SK-N-SH (cell line): Measurements from ENCODE around the gene CYP2A7. TPM values are rescaled to one million over a fixed set of nuclear protein-coding genes. Genes with fewer than 3 reads are reported as not detected.
"Not testable (repeated sequence)": the region's sequence is repeated elsewhere in the genome, so short reads cannot be mapped to it uniquely, and the experiment has no call there.

Source experiments
- CTCF ChIA-PET: fragments of 300-600, 350-600 bp; formaldehyde crosslinking; extraction: SDS; loops from one replicate; lab custom pipeline; 2021; lab: Yijun Ruan, JAX
- POLR2A ChIA-PET: fragments of 350-600 bp; sonication (Branson Sonifier 250); formaldehyde crosslinking; extraction: SDS; loops from one replicate; lab custom pipeline; 2020; ENCODE audit warnings: antibody characterized with exemption, inconsistent platforms; lab: Yijun Ruan, JAX
- DNase-seq: peaks from one replicate; pipeline ENCODE4 v3.0.0; 2012
- H2AFZ ChIP-seq: fragments of 200-600 bp; sonication (generic); 2 replicates; pipeline ENCODE4 v1.8.1; 2016; ENCODE audit warnings: antibody characterized with exemption, mild to moderate bottlenecking, low read depth
- H3F3A ChIP-seq: fragments of 200-600 bp; sonication (generic); replicated peaks from 2 replicates; pipeline ENCODE3; 2016; ENCODE audit warnings: antibody characterized with exemption, mild to moderate bottlenecking; ENCODE audit not compliant: insufficient read depth
- H3K27ac ChIP-seq, 2 experiments: fragments of 200-500 bp in 1 of 2; fragments of 200-600 bp in 1 of 2; sonication (Bioruptor generic) in 1 of 2; sonication (generic), shearing (Covaris generic) in 1 of 2; 2 replicates each; pipeline versions ENCODE4 v1.5.1 to v1.6.1; 2014 to 2016; ENCODE audit warnings: low read depth in 2 of 2, inconsistent platforms in 1 of 2, low read length in 1 of 2, mild to moderate bottlenecking in 1 of 2, mixed read lengths in 1 of 2
- H3K27me3 ChIP-seq: fragments of 200-600 bp; sonication (generic), shearing (Covaris generic); 2 replicates; pipeline ENCODE4 v1.6.1; 2016; ENCODE audit warnings: mixed run types; ENCODE audit not compliant: insufficient read depth
- H3K36me3 ChIP-seq, 2 experiments: fragments of 200-500 bp in 1 of 2; fragments of 200-600 bp in 1 of 2; sonication (Bioruptor generic) in 1 of 2; sonication (generic) in 1 of 2; replicated peaks in 1 of 2; 2 replicates each; pipeline versions ENCODE3 to v1.5.1; 2014 to 2016; ENCODE audit warnings: low read length in 1 of 2, mild to moderate bottlenecking in 1 of 2; ENCODE audit not compliant: insufficient read depth in 2 of 2, control insufficient read depth in 1 of 2
- H3K4me1 ChIP-seq, 2 experiments: fragments of 200-500 bp in 1 of 2; fragments of 200-600 bp in 1 of 2; sonication (Bioruptor generic) in 1 of 2; sonication (generic), shearing (Covaris generic) in 1 of 2; 2 replicates each; pipeline versions ENCODE4 v1.5.1 to v1.6.1; 2014 to 2016; ENCODE audit warnings: low read depth in 1 of 2, low read length in 1 of 2, mixed run types in 1 of 2; ENCODE audit not compliant: insufficient read depth in 2 of 2, control insufficient read depth in 1 of 2
- H3K4me2 ChIP-seq: fragments of 200-600 bp; sonication (generic), shearing (Covaris generic); 2 replicates; pipeline ENCODE4 v1.6.1; 2017; ENCODE audit warnings: mixed run types
- H3K4me3 ChIP-seq, 2 experiments: fragments of 200-500 bp in 1 of 2; fragments of 200-600 bp in 1 of 2; sonication (Bioruptor generic) in 1 of 2; sonication (generic), shearing (Covaris generic) in 1 of 2; 2 replicates each; pipeline versions ENCODE4 v1.5.1 to v1.8.1; 2014 to 2016; ENCODE audit warnings: low read depth in 2 of 2, inconsistent platforms in 1 of 2, low read length in 1 of 2, mild to moderate bottlenecking in 1 of 2, mixed read lengths in 1 of 2, moderate library complexity in 1 of 2
- H3K79me2 ChIP-seq: fragments of 200-600 bp; sonication (generic); 2 replicates; pipeline ENCODE4 v1.8.1; 2017; ENCODE audit warnings: mild to moderate bottlenecking; ENCODE audit not compliant: insufficient read depth
- H3K9ac ChIP-seq: fragments of 200-600 bp; sonication (generic); 2 replicates; pipeline ENCODE4 v1.6.1; 2017; ENCODE audit warnings: mixed run types
- H3K9me2 ChIP-seq: fragments of 200-600 bp; sonication (generic); 2 replicates; pipeline ENCODE4 v1.6.1; 2017; ENCODE audit warnings: mixed run types
- H3K9me3 ChIP-seq: fragments of 200-600 bp; sonication (generic); 2 replicates; pipeline ENCODE4 v1.6.1; 2017; ENCODE audit warnings: mixed run types, mild to moderate bottlenecking, moderate library complexity
- H4K20me1 ChIP-seq: fragments of 200-600 bp; sonication (generic); 2 replicates; pipeline ENCODE4 v1.6.1; 2017; ENCODE audit warnings: mild to moderate bottlenecking, mixed run types; ENCODE audit not compliant: insufficient read depth
- CHD2 ChIP-seq: fragments of 150-350 bp; IDR thresholded peaks from 2 replicates; pipeline ENCODE4 v1.6.1; 2018; ENCODE audit warnings: low read length; ENCODE audit not compliant: partially characterized antibody
- FOSL2 ChIP-seq: IDR thresholded peaks from 2 replicates; pipeline ENCODE4 v1.4.0; 2012; ENCODE audit warnings: low read depth, mild to moderate bottlenecking, moderate library complexity, borderline replicate concordance
- FOXJ3 ChIP-seq: sonication (generic); formaldehyde crosslinking; IDR thresholded peaks from 2 replicates; pipeline ENCODE4 v1.5.1; 2020; ENCODE audit warnings: mild to moderate bottlenecking, missing genetic modification reagents
- JUND ChIP-seq: IDR thresholded peaks from 2 replicates; pipeline ENCODE4 v1.4.0; 2012
- NFIC ChIP-seq: IDR thresholded peaks from 2 replicates; pipeline ENCODE4 v1.4.0; 2012; ENCODE audit warnings: borderline replicate concordance
- POLR2AphosphoS5 ChIP-seq: IDR thresholded peaks from 2 replicates; pipeline ENCODE4 v1.6.1; 2012; ENCODE audit warnings: low read depth, low read length
- RCOR1 ChIP-seq: fragments of 150-350 bp; IDR thresholded peaks from 2 replicates; pipeline ENCODE4 v1.6.1; 2017; ENCODE audit warnings: antibody characterized with exemption, low read length
- RXRA ChIP-seq: IDR thresholded peaks from 2 replicates; pipeline ENCODE4 v1.4.0; 2012; ENCODE audit warnings: low read depth, mild to moderate bottlenecking, borderline replicate concordance
- TAF1 ChIP-seq: IDR thresholded peaks from 2 replicates; pipeline ENCODE4 v1.6.1; 2012; ENCODE audit warnings: low read depth, mild to moderate bottlenecking, low read length, moderate library complexity, borderline replicate concordance
- YY1 ChIP-seq: IDR thresholded peaks from 2 replicates; pipeline ENCODE4 v1.4.0; 2012; ENCODE audit warnings: low read depth, mild to moderate bottlenecking
- WGBS: methylation state at CpG from one replicate; pipeline ENCODE4 v1.1.6; 2017; ENCODE audit warnings: low lambda C conversion rate; 5-methylcytosine and 5-hydroxymethylcytosine counted together
- polyA plus RNA-seq, 3 experiments: library from polyadenylated mRNA; depleted of rRNA; stranded (reverse); fragments of >200 nt; gene quantifications; 2 replicates each; pipeline ENCODE4 v1.2.3, GENCODE V29; 2012
- TF ChIP-seq, protein P1 (sequence below): IDR thresholded peaks from 2 replicates; pipeline ENCODE4 v1.4.0; 2012; ENCODE audit warnings: low read depth, borderline replicate concordance
- TF ChIP-seq, protein P2 (sequence below): fragments of 150-350 bp; IDR thresholded peaks from 2 replicates; pipeline ENCODE4 v1.6.1; 2016; ENCODE audit warnings: mild to moderate bottlenecking, low read depth, low read length
- TF ChIP-seq, protein P3 (sequence below): IDR thresholded peaks from 2 replicates; pipeline ENCODE4; 2012
- TF ChIP-seq, protein P4 (sequence below): IDR thresholded peaks from 2 replicates; pipeline ENCODE4 v1.6.1; 2012; ENCODE audit warnings: mild to moderate bottlenecking, low read depth, low read length, moderate library complexity

Gene CYP2A7
- polyA plus RNA-seq, 1 of the 3 experiments (the other 2 are of a cell fraction): not detected

DNA sequence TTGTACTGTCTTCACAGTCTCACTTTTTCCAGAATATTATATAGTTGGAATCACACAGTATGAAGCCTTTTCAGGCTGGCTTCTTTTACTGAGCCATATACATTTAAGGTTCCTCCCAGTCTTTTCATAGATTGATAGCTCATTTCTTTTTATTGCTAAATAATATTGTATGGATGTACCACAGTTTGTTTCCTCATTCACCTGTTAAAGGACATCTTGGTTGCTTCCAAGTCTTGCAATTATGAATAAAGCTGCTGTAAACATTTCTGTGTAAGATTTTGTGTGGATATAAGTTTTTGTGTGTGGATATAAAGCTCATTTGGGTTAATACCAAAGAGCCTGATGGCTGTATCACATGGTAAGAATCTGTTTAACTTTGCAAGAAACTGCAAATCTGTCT, 24.5 kb upstream of the CYP2A7 start:
- Histone ChIP-seq H3K9ac (no peak overlapping the region), H3K9me3 (no peaks in the 10 kb centered on the region), H2AFZ (no peak overlapping the region), H3F3A (no peaks in the 10 kb centered on the region), H3K36me3 (no peaks in the 10 kb centered on the region), H3K4me2 (no peak overlapping the region), H3K4me3 (no peak overlapping the region), H3K9me2 (no peaks in the 10 kb centered on the region), H4K20me1 (no peaks in the 10 kb centered on the region), H3K4me1 (no peaks in the 10 kb centered on the region), H3K27ac (no peak overlapping the region), H3K79me2 (no peaks in the 10 kb centered on the region), H3K27me3 (peaks cover 51% of the 10 kb centered on the region)
- TF ChIP-seq, protein P1, sequence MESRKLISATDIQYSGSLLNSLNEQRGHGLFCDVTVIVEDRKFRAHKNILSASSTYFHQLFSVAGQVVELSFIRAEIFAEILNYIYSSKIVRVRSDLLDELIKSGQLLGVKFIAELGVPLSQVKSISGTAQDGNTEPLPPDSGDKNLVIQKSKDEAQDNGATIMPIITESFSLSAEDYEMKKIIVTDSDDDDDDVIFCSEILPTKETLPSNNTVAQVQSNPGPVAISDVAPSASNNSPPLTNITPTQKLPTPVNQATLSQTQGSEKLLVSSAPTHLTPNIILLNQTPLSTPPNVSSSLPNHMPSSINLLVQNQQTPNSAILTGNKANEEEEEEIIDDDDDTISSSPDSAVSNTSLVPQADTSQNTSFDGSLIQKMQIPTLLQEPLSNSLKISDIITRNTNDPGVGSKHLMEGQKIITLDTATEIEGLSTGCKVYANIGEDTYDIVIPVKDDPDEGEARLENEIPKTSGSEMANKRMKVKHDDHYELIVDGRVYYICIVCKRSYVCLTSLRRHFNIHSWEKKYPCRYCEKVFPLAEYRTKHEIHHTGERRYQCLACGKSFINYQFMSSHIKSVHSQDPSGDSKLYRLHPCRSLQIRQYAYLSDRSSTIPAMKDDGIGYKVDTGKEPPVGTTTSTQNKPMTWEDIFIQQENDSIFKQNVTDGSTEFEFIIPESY: no peak
- TF ChIP-seq, protein P2, sequence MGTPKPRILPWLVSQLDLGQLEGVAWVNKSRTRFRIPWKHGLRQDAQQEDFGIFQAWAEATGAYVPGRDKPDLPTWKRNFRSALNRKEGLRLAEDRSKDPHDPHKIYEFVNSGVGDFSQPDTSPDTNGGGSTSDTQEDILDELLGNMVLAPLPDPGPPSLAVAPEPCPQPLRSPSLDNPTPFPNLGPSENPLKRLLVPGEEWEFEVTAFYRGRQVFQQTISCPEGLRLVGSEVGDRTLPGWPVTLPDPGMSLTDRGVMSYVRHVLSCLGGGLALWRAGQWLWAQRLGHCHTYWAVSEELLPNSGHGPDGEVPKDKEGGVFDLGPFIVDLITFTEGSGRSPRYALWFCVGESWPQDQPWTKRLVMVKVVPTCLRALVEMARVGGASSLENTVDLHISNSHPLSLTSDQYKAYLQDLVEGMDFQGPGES: no peak
- TF ChIP-seq FOXJ3 (CRISPR knock-in tag) (no peak), FOSL2 (no peak), NFIC (no peak), TAF1 (no peak), POLR2AphosphoS5 (no peak), YY1 (no peak), JUND (no peak), CHD2 (no peak), RCOR1 (no peak), RXRA (no peak)
- TF ChIP-seq, protein P3, sequence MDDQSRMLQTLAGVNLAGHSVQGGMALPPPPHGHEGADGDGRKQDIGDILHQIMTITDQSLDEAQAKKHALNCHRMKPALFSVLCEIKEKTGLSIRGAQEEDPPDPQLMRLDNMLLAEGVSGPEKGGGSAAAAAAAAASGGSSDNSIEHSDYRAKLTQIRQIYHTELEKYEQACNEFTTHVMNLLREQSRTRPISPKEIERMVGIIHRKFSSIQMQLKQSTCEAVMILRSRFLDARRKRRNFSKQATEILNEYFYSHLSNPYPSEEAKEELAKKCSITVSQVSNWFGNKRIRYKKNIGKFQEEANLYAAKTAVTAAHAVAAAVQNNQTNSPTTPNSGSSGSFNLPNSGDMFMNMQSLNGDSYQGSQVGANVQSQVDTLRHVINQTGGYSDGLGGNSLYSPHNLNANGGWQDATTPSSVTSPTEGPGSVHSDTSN: no peak
- TF ChIP-seq, protein P4, sequence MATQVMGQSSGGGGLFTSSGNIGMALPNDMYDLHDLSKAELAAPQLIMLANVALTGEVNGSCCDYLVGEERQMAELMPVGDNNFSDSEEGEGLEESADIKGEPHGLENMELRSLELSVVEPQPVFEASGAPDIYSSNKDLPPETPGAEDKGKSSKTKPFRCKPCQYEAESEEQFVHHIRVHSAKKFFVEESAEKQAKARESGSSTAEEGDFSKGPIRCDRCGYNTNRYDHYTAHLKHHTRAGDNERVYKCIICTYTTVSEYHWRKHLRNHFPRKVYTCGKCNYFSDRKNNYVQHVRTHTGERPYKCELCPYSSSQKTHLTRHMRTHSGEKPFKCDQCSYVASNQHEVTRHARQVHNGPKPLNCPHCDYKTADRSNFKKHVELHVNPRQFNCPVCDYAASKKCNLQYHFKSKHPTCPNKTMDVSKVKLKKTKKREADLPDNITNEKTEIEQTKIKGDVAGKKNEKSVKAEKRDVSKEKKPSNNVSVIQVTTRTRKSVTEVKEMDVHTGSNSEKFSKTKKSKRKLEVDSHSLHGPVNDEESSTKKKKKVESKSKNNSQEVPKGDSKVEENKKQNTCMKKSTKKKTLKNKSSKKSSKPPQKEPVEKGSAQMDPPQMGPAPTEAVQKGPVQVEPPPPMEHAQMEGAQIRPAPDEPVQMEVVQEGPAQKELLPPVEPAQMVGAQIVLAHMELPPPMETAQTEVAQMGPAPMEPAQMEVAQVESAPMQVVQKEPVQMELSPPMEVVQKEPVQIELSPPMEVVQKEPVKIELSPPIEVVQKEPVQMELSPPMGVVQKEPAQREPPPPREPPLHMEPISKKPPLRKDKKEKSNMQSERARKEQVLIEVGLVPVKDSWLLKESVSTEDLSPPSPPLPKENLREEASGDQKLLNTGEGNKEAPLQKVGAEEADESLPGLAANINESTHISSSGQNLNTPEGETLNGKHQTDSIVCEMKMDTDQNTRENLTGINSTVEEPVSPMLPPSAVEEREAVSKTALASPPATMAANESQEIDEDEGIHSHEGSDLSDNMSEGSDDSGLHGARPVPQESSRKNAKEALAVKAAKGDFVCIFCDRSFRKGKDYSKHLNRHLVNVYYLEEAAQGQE: no peak
- ChIA-PET CTCF (interaction anchor here (1.3 kb wide), 1 partner anchor 68 kb away, joined by 3 read pairs; no protein-coding TSS in a partner anchor), POLR2A (no interaction called here)
- no peak for DNase-seq

DNA sequence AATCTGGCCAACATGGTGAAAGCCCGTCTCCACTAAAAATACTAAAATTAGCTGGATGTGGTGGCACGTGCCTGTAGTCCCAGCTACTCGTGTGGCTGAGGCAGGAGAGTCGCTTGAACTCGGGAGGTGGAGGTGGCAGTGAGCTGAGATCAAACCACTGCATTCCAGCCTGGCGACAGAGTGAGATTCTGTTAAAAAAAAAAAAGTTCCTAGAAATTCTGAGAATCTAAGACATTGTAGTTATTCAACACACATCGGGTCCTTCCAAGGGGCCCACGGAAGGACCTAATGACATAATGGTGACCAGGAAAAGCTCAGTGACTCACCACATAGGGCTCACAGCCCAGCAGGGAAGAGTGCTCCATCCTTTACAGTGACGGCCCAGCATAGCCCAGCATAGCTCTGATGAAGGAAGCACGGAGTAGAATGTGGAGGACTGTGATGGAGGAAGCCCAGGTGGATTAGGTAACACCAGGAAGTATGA, 22.7 kb upstream of the CYP2A7 start:
- H3K4me2 ChIP-seq, DNase-seq, H3K4me3 ChIP-seq, H4K20me1 ChIP-seq, H3K27ac ChIP-seq, H3F3A ChIP-seq, H3K36me3 ChIP-seq, CTCF ChIA-PET, H2AFZ ChIP-seq, H3K9ac ChIP-seq, H3K79me2 ChIP-seq, H3K9me2 ChIP-seq, H3K4me1 ChIP-seq, H3K9me3 ChIP-seq, POLR2A ChIA-PET: not testable (repeated sequence)
- 17% methylated on average over 10 of the region's 10 CpGs for WGBS
- H3K27me3 ChIP-seq: peaks cover 42% of the 10 kb centered on the region

DNA sequence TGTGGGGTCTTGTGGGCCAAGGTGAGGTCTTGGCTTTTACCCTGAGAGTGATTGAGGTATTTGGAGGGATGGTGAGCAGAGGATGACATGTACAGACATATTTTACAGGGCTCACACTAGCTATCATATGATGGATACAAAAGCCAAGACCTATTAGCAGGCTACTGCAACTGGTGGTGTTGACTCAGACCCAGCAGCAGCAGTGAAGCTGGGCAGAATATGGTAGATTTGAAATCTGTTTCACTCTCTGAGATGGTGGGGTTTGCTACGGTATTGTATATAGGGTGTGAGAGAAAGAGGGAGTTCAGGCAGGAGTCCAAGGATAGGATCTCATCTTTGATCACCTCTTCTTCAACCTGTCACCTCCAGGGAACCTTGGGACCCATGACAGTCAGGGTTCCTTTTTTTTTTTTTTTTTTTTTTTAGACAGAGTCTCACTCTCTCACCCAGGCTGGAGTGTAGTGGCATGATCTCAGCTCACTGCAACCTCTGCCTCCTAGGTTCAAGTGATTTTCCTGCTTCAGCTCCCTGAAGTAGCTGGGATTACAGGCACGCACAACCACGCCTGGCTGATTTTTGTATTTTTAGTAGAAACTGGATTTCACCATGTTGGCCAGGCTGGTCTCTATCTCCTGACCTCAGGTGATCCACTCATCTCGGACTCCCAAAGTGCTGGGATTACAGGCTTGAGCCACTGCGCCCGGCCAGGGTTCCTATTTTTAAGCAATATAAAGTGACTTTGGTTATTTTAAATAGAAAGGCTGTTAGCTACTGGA, 20.1 kb upstream of the CYP2A7 start:
- H2AFZ ChIP-seq, H3K4me1 ChIP-seq, DNase-seq, CTCF ChIA-PET, H3K27ac ChIP-seq, H3K9ac ChIP-seq, H3K4me2 ChIP-seq, POLR2A ChIA-PET, H3K9me2 ChIP-seq, H4K20me1 ChIP-seq, H3K36me3 ChIP-seq, H3K9me3 ChIP-seq, H3K4me3 ChIP-seq, H3K79me2 ChIP-seq, H3F3A ChIP-seq: not testable (repeated sequence)
- peaks cover 18% of the 10 kb centered on the region; the same call in 1 of the 2 replicates for H3K27me3 ChIP-seq
- whole genome bisulfite sequencing: 28% methylated on average over 6 of the region's 6 CpGs
